GM19099 (cell line): ENCODE measurements around the gene DTNA.

Source experiments
- POLR2A ChIP-seq: IDR thresholded peaks from 3 replicates; pipeline ENCODE4 v1.6.1; 2011; ENCODE audit warnings: low read depth; ENCODE audit not compliant: insufficient read length; ENCODE audit errors: extremely low read depth

DTNA gene

GRCh38 chr18:34915046-34915445 lies 204.9 kb downstream of the DTNA start:
- no peak for TF ChIP-seq POLR2A

GRCh38 chr18:34918856-34919255 lies 208.8 kb downstream of the DTNA start:
- no peak for TF ChIP-seq POLR2A

GRCh38 chr18:34921226-34921625 lies 211.1 kb downstream of the DTNA start:
- no peak for TF ChIP-seq POLR2A

GRCh38 chr18:34921811-34922385 lies 211.8 kb downstream of the DTNA start:
- no peak for TF ChIP-seq POLR2A

GRCh38 chr18:34923911-34924310 lies 213.8 kb downstream of the DTNA start:
- no peak for TF ChIP-seq POLR2A

- no peak for TF ChIP-seq POLR2A
Observed at GRCh38 chr18:34926683-34927082, 216.6 kb downstream of the DTNA start.

GRCh38 chr18:34928088-34928753 lies 218.1 kb downstream of the DTNA start:
- no peak for TF ChIP-seq POLR2A

- TF ChIP-seq POLR2A, result no peak
Observed at GRCh38 chr18:34928754-34929335, 218.7 kb downstream of the DTNA start.

- no peak for TF ChIP-seq POLR2A
Observed at GRCh38 chr18:34929336-34929780, 219.3 kb downstream of the DTNA start.

- no peak for TF ChIP-seq POLR2A
Observed at GRCh38 chr18:34932363-34932762, 222.3 kb downstream of the DTNA start.

- no peak for TF ChIP-seq POLR2A
Observed at GRCh38 chr18:34932792-34933466, 222.8 kb downstream of the DTNA start.

GRCh38 chr18:34933909-34934661 lies 224.0 kb downstream of the DTNA start:
- TF ChIP-seq POLR2A, result no peak

- no peak for TF ChIP-seq POLR2A
Observed at GRCh38 chr18:34936772-34937171, 226.7 kb downstream of the DTNA start.

GRCh38 chr18:34938090-34938489 lies 228.0 kb downstream of the DTNA start:
- TF ChIP-seq POLR2A, result no peak
